Endothelial cell of umbilical vein (primary cell): Measurements from ENCODE around the gene LGALS1. TPM values are rescaled to one million over a fixed set of nuclear protein-coding genes. Genes with fewer than 3 reads are reported as not detected.

ENCODE experiments used
- BruUV-seq: library from RNA; stranded (reverse); fragments of 400-500 nt; replicated peaks from 2 replicates; lab custom pipeline; 2021; lab: Mats Ljungman, UMichigan
- CTCF ChIA-PET: fragments of 300-600, 350-600 bp; sonication (Branson Sonifier 250); formaldehyde crosslinking; loops from one replicate; lab custom pipeline; 2021; ENCODE audit warnings: antibody characterized with exemption, inconsistent platforms; lab: Charles Lee
- POLR2A ChIA-PET: fragments of 300-600, 350-600 bp; sonication (Branson Sonifier 250); formaldehyde crosslinking; loops from one replicate; lab custom pipeline; 2021; ENCODE audit warnings: antibody characterized with exemption, inconsistent platforms; lab: Charles Lee
- DNase-seq: peaks from one replicate; pipeline ENCODE4 v3.0.0-alpha.2; 2011; ENCODE audit warnings: low read depth, low spot score
- FAIRE-seq: peaks from 2 replicates; lab custom pipeline; 2011; peaks lifted over from hg19 to GRCh38; lab: Jason Lieb, UNC
- H2AFZ ChIP-seq: 2 replicates; pipeline ENCODE4 v1.6.0; 2012; ENCODE audit warnings: low read depth, low read length, control low read depth, inconsistent platforms
- H3K27ac ChIP-seq: 2 replicates; pipeline ENCODE4 v1.5.1; 2011; ENCODE audit warnings: low read depth, mild to moderate bottlenecking, control low read depth, low read length, moderate library complexity; ENCODE audit not compliant: insufficient read depth
- H3K27me3 ChIP-seq, 2 experiments: 2 replicates each; pipeline versions ENCODE4 v1.6.0 to v1.6.1; 2011; ENCODE audit warnings: low read length in 2 of 2, mixed read lengths in 1 of 2; ENCODE audit not compliant: control insufficient read depth in 2 of 2, insufficient read depth in 2 of 2
- H3K36me3 ChIP-seq, 2 experiments: 2 replicates in 1 of 2; 3 replicates in 1 of 2; pipeline ENCODE4 v1.5.1; 2011; ENCODE audit warnings: low read length in 2 of 2, mild to moderate bottlenecking in 1 of 2, moderate library complexity in 1 of 2; ENCODE audit not compliant: control insufficient read depth in 2 of 2, insufficient read depth in 2 of 2; ENCODE audit errors: extremely low read depth in 1 of 2
- H3K4me1 ChIP-seq: 3 replicates; pipeline ENCODE4 v1.5.1; 2011; ENCODE audit warnings: mild to moderate bottlenecking, low read length; ENCODE audit not compliant: control insufficient read depth, insufficient read depth; ENCODE audit errors: extremely low read depth
- H3K4me2 ChIP-seq: 2 replicates; pipeline ENCODE4 v1.6.1; 2011; ENCODE audit warnings: low read length, control low read depth, mixed read lengths; ENCODE audit not compliant: insufficient read depth
- H3K4me3 ChIP-seq, 3 experiments: fragments of 200-600 bp in 1 of 3; sonication (generic), shearing (Covaris generic) in 1 of 3; replicated peaks in 1 of 3; 2 replicates each; pipeline ENCODE4 v1.5.1; 2011 to 2016; ENCODE audit warnings: control low read depth in 3 of 3, low read length in 3 of 3, mild to moderate bottlenecking in 2 of 3, inconsistent platforms in 1 of 3, low read depth in 1 of 3, moderate library complexity in 1 of 3; ENCODE audit not compliant: insufficient read depth in 1 of 3
- H3K79me2 ChIP-seq: 2 replicates; pipeline ENCODE4 v1.6.0; 2012; ENCODE audit warnings: low read length, inconsistent platforms; ENCODE audit not compliant: control insufficient read depth, insufficient read depth
- H3K9ac ChIP-seq: replicated peaks from 2 replicates; pipeline ENCODE3; 2011; ENCODE audit warnings: low read length, control low read depth; ENCODE audit not compliant: insufficient read depth; ENCODE audit errors: extremely low read depth
- H3K9me1 ChIP-seq: replicated peaks from 3 replicates; pipeline ENCODE4 v1.6.0; 2011; ENCODE audit warnings: mild to moderate bottlenecking, low read length; ENCODE audit not compliant: control insufficient read depth, insufficient read depth; ENCODE audit errors: extremely low read depth
- H3K9me3 ChIP-seq: replicated peaks from 2 replicates; pipeline ENCODE4 v1.5.1; 2012; ENCODE audit warnings: low read length, inconsistent platforms; ENCODE audit not compliant: control insufficient read depth, insufficient read depth
- H4K20me1 ChIP-seq: replicated peaks from 2 replicates; pipeline ENCODE3; 2011; ENCODE audit warnings: mild to moderate bottlenecking, low read length; ENCODE audit not compliant: control insufficient read depth, insufficient read depth; ENCODE audit errors: extremely low read depth
- CTCF ChIP-seq, 2 donors: IDR thresholded peaks; 1 replicate in 1 of 2; 2 replicates in 1 of 2; pipeline ENCODE4 v1.5.1; 2011; ENCODE audit warnings: low read length in 2 of 2, mild to moderate bottlenecking in 2 of 2, moderate library complexity in 2 of 2, control low read depth in 1 of 2, inconsistent platforms in 1 of 2, low read depth in 1 of 2; ENCODE audit not compliant: insufficient read depth in 1 of 2; ENCODE audit errors: extremely low read depth in 1 of 2
- EZH2 ChIP-seq: IDR thresholded peaks from 2 replicates; pipeline ENCODE4 v1.6.1; 2012; ENCODE audit warnings: borderline replicate concordance, low read depth, mild to moderate bottlenecking, moderate library complexity, low read length, inconsistent platforms; ENCODE audit not compliant: severe bottlenecking
- FOS ChIP-seq: IDR thresholded peaks from 2 replicates; pipeline ENCODE4 v1.6.1; 2011; ENCODE audit warnings: mild to moderate bottlenecking, low read length, moderate library complexity, borderline replicate concordance; ENCODE audit not compliant: insufficient read depth
- GATA2 ChIP-seq: IDR thresholded peaks from 2 replicates; pipeline ENCODE4 v1.7.0; 2011; ENCODE audit warnings: low read depth, mild to moderate bottlenecking, moderate library complexity, mixed read lengths, low read length; ENCODE audit not compliant: insufficient read length, insufficient read depth
- JUN ChIP-seq: IDR thresholded peaks from 2 replicates; pipeline ENCODE4 v1.6.1; 2011; ENCODE audit warnings: borderline replicate concordance, low read depth; ENCODE audit not compliant: insufficient read length, insufficient read depth
- MAX ChIP-seq: IDR thresholded peaks from 2 replicates; pipeline ENCODE4 v1.6.1; 2011; ENCODE audit not compliant: insufficient read depth, insufficient read length
- MYC ChIP-seq: IDR thresholded peaks from one replicate; pipeline ENCODE4 v1.6.1; 2011; ENCODE audit warnings: mild to moderate bottlenecking, low read depth, low read length
- POLR2A ChIP-seq: IDR thresholded peaks from 2 replicates; pipeline ENCODE4 v1.6.1; 2012; ENCODE audit warnings: low read depth, mild to moderate bottlenecking, control low read depth, low read length
- POLR2AphosphoS5 ChIP-seq: IDR thresholded peaks from 2 replicates; pipeline ENCODE4 v1.6.1; 2012; ENCODE audit warnings: low read depth, mild to moderate bottlenecking, control low read depth, low read length, moderate library complexity; ENCODE audit not compliant: insufficient read depth
- dilution Hi-C: fragments of 300-500 bp; cut with MboI; formaldehyde crosslinking; loops from one replicate; pipeline ENCODE4 v1.15.0; 2019; ENCODE audit warnings: low sequenced_read_pairs; ENCODE audit not compliant: extremely low pct_ligation_motif_present
- intact Hi-C: fragments of 100-400 bp; cut with micrococcal nuclease; formaldehyde crosslinking; loops from one replicate; pipeline ENCODE4 v1.10.0; 2022
- polyA plus RNA-seq, 4 experiments: library from polyadenylated mRNA; depleted of rRNA in 3 of 4; stranded (reverse) in 3 of 4; unstranded in 1 of 4; fragments of >200 nt; gene quantifications; 2 replicates each; pipeline versions ENCODE4 v1.2.1 to v1.2.3, GENCODE V29; 2011 to 2012; ENCODE audit warnings: missing spikeins in 1 of 4
- total RNA-seq: library from RNA; stranded (reverse); gene quantifications from 2 replicates; pipeline ENCODE4 v1.2.3, GENCODE V29; 2021

The LGALS1 gene
- total and polyA plus RNA-seq, 2 donors (not counting 3 experiments of a cell fraction or from before 2014, with no cell fraction given) = 2,698 to 13,642 TPM

GRCh38 chr22:37661160-37661924, 14.1 kb upstream of the LGALS1 start:
- H3K4me3 ChIP-seq = no peak overlapping the region
- intact Hi-C loops (no loop called here), dilution Hi-C loops (no loop called here)
- H3K4me2 ChIP-seq = no peak overlapping the region
- H3K9me1 ChIP-seq = no peaks in the 10 kb centered on the region
- BruUV-seq = no TSS peak
- H3K9me3 ChIP-seq = no peaks in the 10 kb centered on the region
- H3K4me1 ChIP-seq = peaks cover 17% of the 10 kb centered on the region
- TF ChIP-seq CTCF (IDR thresholded peaks at IDR 0.05; ENCODE audit: extremely low read depth in 1 of 2, insufficient read depth in 1 of 2, low read depth in 1 of 2, low read length in 2 of 2) (peak; percentile 28 to 29), JUN (no peak)
- H3K27ac ChIP-seq = no peak overlapping the region
- H4K20me1 ChIP-seq = no peaks in the 10 kb centered on the region
- no peaks in the 10 kb centered on the region for H3K27me3 ChIP-seq
- POLR2A ChIA-PET = interaction anchor here (1.2 kb wide), 1 partner anchor 20 kb away, joined by 5 read pairs; no protein-coding TSS in a partner anchor
- FAIRE-seq (peak; percentile 12), DNase-seq (no peak)
- peaks cover 32% of the 10 kb centered on the region for H3K79me2 ChIP-seq
- CTCF ChIA-PET = interaction anchor here (0.6 to 8.6 kb wide), 11 partner anchors 10 to 202 kb away, joined by 3 to 220 read pairs (median 11); partner anchors contain the start of genes LGALS1 and NOL12
- no peak overlapping the region for H2AFZ ChIP-seq
- H3K9ac ChIP-seq = no peak overlapping the region
- H3K36me3 ChIP-seq = peaks cover 0 to 10% of the 10 kb centered on the region in 2 experiments

GRCh38 chr22:37662039-37662438, 13.4 kb upstream of the LGALS1 start:
- peaks cover 32% of the 10 kb centered on the region for H3K79me2 ChIP-seq
- no peaks in the 10 kb centered on the region for H4K20me1 ChIP-seq
- no peak overlapping the region for H3K9ac ChIP-seq
- H3K36me3 ChIP-seq = peaks cover 0 to 10% of the 10 kb centered on the region in 2 experiments
- H3K27me3 ChIP-seq = no peaks in the 10 kb centered on the region
- FAIRE-seq (no peak), DNase-seq (no peak)
- H3K4me2 ChIP-seq = no peak overlapping the region
- ChIA-PET CTCF (interaction anchor here (1.4 to 8.6 kb wide), 8 partner anchors 9 to 201 kb away, joined by 5 to 220 read pairs (median 16); partner anchors contain the start of genes LGALS1 and NOL12), POLR2A (no interaction called here)
- BruUV-seq = no TSS peak
- intact Hi-C loops (no loop called here), dilution Hi-C loops (no loop called here)
- H3K9me1 ChIP-seq = no peaks in the 10 kb centered on the region
- H2AFZ ChIP-seq = no peak overlapping the region
- H3K4me1 ChIP-seq = peaks cover 17% of the 10 kb centered on the region
- no peaks in the 10 kb centered on the region for H3K9me3 ChIP-seq
- H3K27ac ChIP-seq = no peak overlapping the region
- H3K4me3 ChIP-seq = no peak overlapping the region
- TF ChIP-seq CTCF (IDR thresholded peaks at IDR 0.05; ENCODE audit: extremely low read depth in 1 of 2, insufficient read depth in 1 of 2, low read depth in 1 of 2, low read length in 2 of 2) (no peak), JUN (no peak), POLR2AphosphoS5 (no peak), GATA2 (no peak), EZH2 (no peak), POLR2A (no peak), FOS (no peak), MAX (no peak), MYC (no peak)
